ENCODE data around the gene ELF2. TPM values are rescaled to one million over a fixed set of nuclear protein-coding genes. Genes with fewer than 3 reads are reported as not detected.
"Not testable (repeated sequence)": the region's sequence is repeated elsewhere in the genome, so short reads cannot be mapped to it uniquely, and the experiment has no call there.

Gene ELF2
- total RNA-seq, 4 donors from 2014 or later = 32.0 to 92.0 (median 48.5) TPM

GRCh38 chr4:139126898-139127297 lies 50.1 kb downstream of the ELF2 start:
- no peaks in the 10 kb centered on the region for H3K9me3 ChIP-seq
- H3K36me3 ChIP-seq = peaks cover 13% of the 10 kb centered on the region
- H3K4me3 ChIP-seq = no peak overlapping the region
- no peak for DNase-seq (ENCODE audit: low spot score in 2 of 2)
- 83% methylated on average over 3 of the region's 3 CpGs for WGBS
- no peaks in the 10 kb centered on the region for H3K27me3 ChIP-seq
- TF ChIP-seq POLR2AphosphoS5 (IDR thresholded peaks at IDR 0.05) = no peak
- H3K27ac ChIP-seq = no peak overlapping the region
- H3K4me1 ChIP-seq = no peaks in the 10 kb centered on the region

- no peaks in the 10 kb centered on the region for H3K9me3 ChIP-seq
- no peaks in the 10 kb centered on the region for H3K4me1 ChIP-seq
- H3K36me3 ChIP-seq = peaks cover 17% of the 10 kb centered on the region
- no peak for DNase-seq (ENCODE audit: low spot score in 2 of 2)
- TF ChIP-seq EP300 (IDR thresholded peaks at IDR 0.05) (no peak), POLR2A (IDR thresholded peaks at IDR 0.05) (no peak), POLR2AphosphoS5 (IDR thresholded peaks at IDR 0.05) (no peak), CTCF (IDR thresholded peaks at IDR 0.05) (no peak)
- no peaks in the 10 kb centered on the region for H3K27me3 ChIP-seq
- H3K27ac ChIP-seq = no peak overlapping the region
- WGBS = 98% methylated on average over 2 of the region's 2 CpGs
- no peak overlapping the region for H3K4me3 ChIP-seq
These were observed 53.1 kb downstream of the ELF2 start for GRCh38 chr4:139123910-139124309.

DNA sequence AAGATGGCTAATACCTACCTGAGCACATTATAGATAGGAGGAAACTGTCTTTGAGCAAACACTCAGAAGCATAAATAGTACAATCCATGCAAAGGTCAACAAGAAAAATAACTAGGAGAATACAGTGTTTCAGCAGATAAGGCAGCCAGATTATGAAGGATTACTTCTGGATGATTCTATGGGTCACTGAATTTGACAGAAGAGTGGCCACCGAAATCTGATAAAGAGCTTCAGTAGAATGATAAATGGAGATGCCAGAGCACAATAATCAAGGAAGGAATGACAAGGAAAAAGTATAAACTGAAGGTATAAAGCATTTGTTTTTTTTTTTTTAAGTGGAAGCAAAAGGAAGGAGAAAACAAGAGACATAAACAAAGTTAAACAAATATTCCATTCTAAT lies 58.7 kb downstream of the ELF2 start:
- Histone ChIP-seq H3K4me3 (no peak overlapping the region), H3K9me3 (no peaks in the 10 kb centered on the region), H3K27me3 (no peaks in the 10 kb centered on the region), H3K27ac (no peak overlapping the region), H3K4me1 (no peaks in the 10 kb centered on the region), H3K36me3 (peaks cover 35% of the 10 kb centered on the region)
- DNase-seq (ENCODE audit: low spot score in 2 of 2) = no peak
- 84% methylated on average over 1 of the region's 1 CpG for WGBS
- TF ChIP-seq EP300 (IDR thresholded peaks at IDR 0.05) (no peak), POLR2AphosphoS5 (IDR thresholded peaks at IDR 0.05) (no peak)

GRCh38 chr4:139115226-139115625 lies 61.8 kb downstream of the ELF2 start:
- Histone ChIP-seq H3K9me3 (no peaks in the 10 kb centered on the region), H3K4me1 (no peaks in the 10 kb centered on the region), H3K4me3 (no peak overlapping the region), H3K27me3 (no peaks in the 10 kb centered on the region), H3K36me3 (peaks cover 23% of the 10 kb centered on the region), H3K27ac (no peak overlapping the region)
- WGBS = 97% methylated on average over 44 of the region's 44 CpGs
- TF ChIP-seq POLR2A (IDR thresholded peaks at IDR 0.05) (no peak), CTCF (IDR thresholded peaks at IDR 0.05) (no peak), POLR2AphosphoS5 (IDR thresholded peaks at IDR 0.05) (no peak), EP300 (IDR thresholded peaks at IDR 0.05) (no peak)
- DNase-seq (ENCODE audit: low spot score in 2 of 2) = no peak

DNA sequence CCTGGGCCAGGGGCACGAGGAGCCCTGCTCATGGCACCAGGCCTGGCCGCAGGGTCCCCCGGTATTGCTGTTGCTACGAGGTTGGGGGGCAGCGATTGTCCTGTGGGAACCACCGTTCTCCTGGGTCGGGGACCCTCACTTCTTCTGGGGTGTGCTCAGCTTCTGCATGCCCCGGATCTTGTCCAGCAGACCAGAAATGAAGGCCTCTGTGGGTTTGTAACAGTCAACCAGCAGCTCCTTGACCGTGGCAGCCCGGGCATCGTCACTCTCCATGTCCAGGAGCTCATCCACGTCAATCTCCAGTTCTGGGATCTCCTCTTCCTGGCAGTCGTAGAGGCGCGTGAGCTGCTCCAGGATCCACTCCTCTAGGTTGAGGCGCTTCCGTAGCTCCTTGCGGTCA lies 62.2 kb downstream of the ELF2 start:
- H3K9me3 ChIP-seq; DNase-seq (ENCODE audit: low spot score in 2 of 2); H3K27me3 ChIP-seq; H3K4me1 ChIP-seq; H3K27ac ChIP-seq; H3K4me3 ChIP-seq: not testable (repeated sequence)
- H3K36me3 ChIP-seq = peaks cover 23% of the 10 kb centered on the region
- WGBS = 98% methylated on average over 18 of the region's 18 CpGs

DNA sequence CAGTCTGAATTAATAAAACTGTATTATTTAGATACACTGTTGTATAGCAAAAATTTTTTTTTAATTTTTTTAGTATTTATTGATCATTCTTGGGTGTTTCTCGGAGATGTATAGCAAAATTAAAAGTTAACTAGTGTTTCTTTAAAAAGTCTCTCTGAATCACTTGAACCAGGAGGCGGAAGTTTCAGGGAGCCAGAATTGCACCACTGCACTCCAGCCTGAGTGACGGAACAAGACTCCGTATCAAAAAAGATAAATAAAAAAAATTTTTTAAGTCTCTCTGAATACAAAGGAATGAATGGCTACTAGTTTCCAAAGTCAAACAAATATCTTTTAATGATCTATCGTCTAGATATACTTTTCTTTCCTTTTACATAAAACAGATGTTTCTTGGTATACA lies 64.4 kb downstream of the ELF2 start:
- peaks cover 18% of the 10 kb centered on the region for H3K36me3 ChIP-seq
- H3K9me3 ChIP-seq = no peaks in the 10 kb centered on the region
- no peak for DNase-seq (ENCODE audit: low spot score in 2 of 2)
- H3K4me1 ChIP-seq = no peaks in the 10 kb centered on the region
- TF ChIP-seq POLR2A (IDR thresholded peaks at IDR 0.05) (no peak), EP300 (IDR thresholded peaks at IDR 0.05) (no peak), POLR2AphosphoS5 (IDR thresholded peaks at IDR 0.05) (no peak), CTCF (IDR thresholded peaks at IDR 0.05) (no peak)
- H3K27me3 ChIP-seq = no peaks in the 10 kb centered on the region
- H3K27ac ChIP-seq = no peak overlapping the region
- 94% methylated on average over 5 of the region's 5 CpGs for WGBS
- no peak overlapping the region for H3K4me3 ChIP-seq

DNA sequence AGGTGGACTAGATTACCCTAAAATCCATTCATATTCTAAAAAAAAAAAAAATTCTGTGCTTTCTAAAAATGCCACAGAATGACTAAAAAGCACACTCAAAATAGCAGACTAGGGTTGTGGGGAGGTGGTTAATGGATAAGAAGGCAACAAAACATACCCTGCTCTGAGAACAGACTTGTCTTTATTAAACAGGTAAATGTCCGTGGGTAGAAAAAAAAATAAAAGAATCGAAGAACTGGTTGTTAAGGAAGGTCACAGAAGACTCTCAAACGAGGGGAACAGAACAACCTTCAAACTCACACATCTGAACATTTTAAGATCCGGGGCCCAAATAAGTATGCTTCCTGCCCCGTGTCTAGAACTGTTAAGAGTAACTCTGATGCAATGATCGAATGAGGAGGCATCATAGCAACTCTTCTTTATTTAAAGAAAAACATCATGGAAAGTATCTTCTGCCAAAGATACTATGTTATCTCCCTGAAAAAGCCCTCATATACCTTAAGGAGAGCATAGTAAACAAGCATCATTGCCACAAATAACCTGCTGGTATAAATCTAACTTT lies 68.4 kb downstream of the ELF2 start:
- Histone ChIP-seq H3K27ac (no peak overlapping the region), H3K27me3 (no peaks in the 10 kb centered on the region), H3K36me3 (no peaks in the 10 kb centered on the region), H3K4me1 (no peaks in the 10 kb centered on the region), H3K9me3 (no peaks in the 10 kb centered on the region), H3K4me3 (no peak overlapping the region)
- no peak for TF ChIP-seq CTCF (IDR thresholded peaks at IDR 0.05)
- TF ChIP-seq POLR2A (IDR thresholded peaks at IDR 0.05) = no peak
- TF ChIP-seq POLR2AphosphoS5 (IDR thresholded peaks at IDR 0.05) = no peak
- no peak for TF ChIP-seq EP300 (IDR thresholded peaks at IDR 0.05)
- 88% methylated on average over 6 of the region's 6 CpGs for WGBS
- DNase-seq (ENCODE audit: low spot score in 2 of 2) = no peak

Measured in suprapubic skin (tissue), 4 donors.